ENCODE measurements around the gene EEIG2.

DNA sequence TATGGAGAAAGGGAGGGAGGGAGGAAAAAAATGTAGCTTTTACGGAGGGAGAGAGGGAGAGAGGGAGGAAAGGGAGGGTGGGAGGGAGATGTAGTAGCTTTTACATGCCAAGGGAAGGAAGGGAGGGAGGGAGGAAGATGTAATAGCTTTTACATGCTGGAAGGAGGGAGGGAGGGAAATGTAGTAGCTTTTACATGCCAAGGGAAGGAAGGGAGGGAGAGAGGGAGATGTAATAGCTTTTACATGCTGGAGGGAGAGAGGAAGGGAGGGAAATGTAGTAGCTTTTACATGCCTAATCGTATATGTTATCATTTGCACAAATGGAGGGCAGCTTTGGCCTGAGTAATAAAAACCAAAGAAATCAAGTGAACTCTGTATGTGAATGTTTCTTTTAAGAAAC is 35.6 kb downstream of the EEIG2 start:
- TF ChIP-seq, protein P1, sequence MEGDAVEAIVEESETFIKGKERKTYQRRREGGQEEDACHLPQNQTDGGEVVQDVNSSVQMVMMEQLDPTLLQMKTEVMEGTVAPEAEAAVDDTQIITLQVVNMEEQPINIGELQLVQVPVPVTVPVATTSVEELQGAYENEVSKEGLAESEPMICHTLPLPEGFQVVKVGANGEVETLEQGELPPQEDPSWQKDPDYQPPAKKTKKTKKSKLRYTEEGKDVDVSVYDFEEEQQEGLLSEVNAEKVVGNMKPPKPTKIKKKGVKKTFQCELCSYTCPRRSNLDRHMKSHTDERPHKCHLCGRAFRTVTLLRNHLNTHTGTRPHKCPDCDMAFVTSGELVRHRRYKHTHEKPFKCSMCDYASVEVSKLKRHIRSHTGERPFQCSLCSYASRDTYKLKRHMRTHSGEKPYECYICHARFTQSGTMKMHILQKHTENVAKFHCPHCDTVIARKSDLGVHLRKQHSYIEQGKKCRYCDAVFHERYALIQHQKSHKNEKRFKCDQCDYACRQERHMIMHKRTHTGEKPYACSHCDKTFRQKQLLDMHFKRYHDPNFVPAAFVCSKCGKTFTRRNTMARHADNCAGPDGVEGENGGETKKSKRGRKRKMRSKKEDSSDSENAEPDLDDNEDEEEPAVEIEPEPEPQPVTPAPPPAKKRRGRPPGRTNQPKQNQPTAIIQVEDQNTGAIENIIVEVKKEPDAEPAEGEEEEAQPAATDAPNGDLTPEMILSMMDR (IDR thresholded peaks at IDR 0.05) = no peak
- TF ChIP-seq POLR2A (IDR thresholded peaks at IDR 0.05) = no peak
- TF ChIP-seq EP300 (IDR thresholded peaks at IDR 0.05) = no peak
- no peak for TF ChIP-seq POLR2AphosphoS5 (IDR thresholded peaks at IDR 0.05)
